ENCODE results near the gene MYH2. TPM values are rescaled to one million over a fixed set of nuclear protein-coding genes. Genes with fewer than 3 reads are reported as not detected.

MYH2 gene
- total RNA-seq, 1 experiment from 2014 or later, result not detected

- BruUV-seq (replicated peaks), result no TSS peak
- H3K27ac Mint-ChIP-seq (ENCODE audit: unreplicated experiment), result no peak overlapping the region
- no peaks in the 10 kb centered on the region for H3K27me3 Mint-ChIP-seq (ENCODE audit: unreplicated experiment)
- CTCF ChIA-PET, result no interaction called here
- no peaks in the 10 kb centered on the region for H3K9me3 Mint-ChIP-seq (ENCODE audit: low read depth, unreplicated experiment)
- intact Hi-C loops (cut with micrococcal nuclease; ENCODE audit: unreplicated experiment), result no loop called here
- DNase-seq, result no peak
- H3K36me3 Mint-ChIP-seq (ENCODE audit: insufficient read depth, unreplicated experiment), result no peaks in the 10 kb centered on the region
- TF ChIP-seq CTCF (IDR thresholded peaks at IDR 0.05; ENCODE audit: unreplicated experiment), result no peak
- no peaks in the 10 kb centered on the region for H3K4me1 Mint-ChIP-seq (ENCODE audit: low read depth, unreplicated experiment)
- H3K4me3 Mint-ChIP-seq (ENCODE audit: low read depth, unreplicated experiment), result no peak overlapping the region
Observed at GRCh38 chr17:10471858-10472257, 77.6 kb downstream of the MYH2 start.

Other genes starting within 250 kb of the MYH2 start
- gene MYH13, start 176.7 kb downstream of the MYH2 start, total RNA-seq (2022), result not detected in 2 replicates
- gene MYH8, start 127.7 kb downstream of the MYH2 start, total RNA-seq (2022), result not detected in 2 replicates
- gene MYH4, start 80.1 kb downstream of the MYH2 start, total RNA-seq (2022), result not detected in 2 replicates
- gene MYH1, start 31.1 kb downstream of the MYH2 start, total RNA-seq (2022), result not detected in 2 replicates
- gene MYH3, start 107.7 kb upstream of the MYH2 start, total RNA-seq (2022), result 2.7 and 2.9 TPM in 2 replicates
- 27.4 and 29.4 TPM in 2 replicates for gene SCO1, start 147.9 kb upstream of the MYH2 start, total RNA-seq (2022)
- gene ADPRM, start 147.9 kb upstream of the MYH2 start, total RNA-seq (2022), result 3.2 and 4.2 TPM in 2 replicates
- not detected in 2 replicates for gene TMEM220, start 180.4 kb upstream of the MYH2 start, total RNA-seq (2022)